ENCODE data around the gene IGDCC3. TPM values are rescaled to one million over a fixed set of nuclear protein-coding genes. Genes with fewer than 3 reads are reported as not detected.

The IGDCC3 gene
- polyA plus RNA-seq, 1 donor (not counting 4 experiments of a cell fraction or from before 2014, with no cell fraction given) = not detected

DNA sequence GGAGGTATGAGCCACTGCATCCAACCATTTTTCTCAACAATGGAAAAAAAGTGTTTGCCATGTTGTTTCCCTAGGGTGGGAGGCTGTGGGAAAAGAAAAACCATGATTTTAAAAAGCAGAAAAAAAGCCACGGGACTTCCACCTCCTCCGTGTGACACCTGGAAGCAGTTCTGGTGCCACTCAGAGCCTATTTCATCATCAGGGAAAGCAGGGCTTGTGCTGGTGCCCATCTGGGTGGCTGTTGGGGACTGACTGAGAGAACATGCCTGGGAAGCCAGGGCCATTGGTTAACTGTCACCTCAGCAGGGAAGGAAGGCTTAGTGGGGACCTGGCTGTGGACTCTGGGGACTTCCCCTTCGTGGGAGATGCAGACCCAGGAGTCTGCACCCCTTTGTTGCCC lies 66.0 kb downstream of the IGDCC3 start:
- Histone ChIP-seq H3K9ac (ENCODE audit: control insufficient read depth, extremely low read depth, insufficient read depth, low read length) (no peak overlapping the region), H3K9me1 (ENCODE audit: control insufficient read depth, extremely low read depth, insufficient read depth, low read length) (no peaks in the 10 kb centered on the region), H3K36me3 (ENCODE audit: control insufficient read depth in 2 of 2, extremely low read depth in 1 of 2, insufficient read depth in 2 of 2, low read length in 2 of 2) (no peaks in the 10 kb centered on the region), H3K9me3 (ENCODE audit: control insufficient read depth, low read depth, low read length) (no peaks in the 10 kb centered on the region), H3K27me3 (ENCODE audit: control insufficient read depth, extremely low read depth, insufficient read depth, low read length) (no peaks in the 10 kb centered on the region), H4K20me1 (ENCODE audit: control insufficient read depth, extremely low read depth, insufficient read depth, low read length) (no peaks in the 10 kb centered on the region), H2AFZ (ENCODE audit: control insufficient read depth, low read length) (no peak overlapping the region), H3K4me1 (ENCODE audit: control insufficient read depth, extremely low read depth, insufficient read depth, low read length) (peaks cover 6% of the 10 kb centered on the region), H3K27ac (ENCODE audit: control insufficient read depth, insufficient read depth, low read length) (no peak overlapping the region), H3K4me3 (ENCODE audit: control insufficient read depth in 2 of 3, extremely low read depth in 1 of 3, insufficient read depth in 2 of 3, low read depth in 1 of 3, low read length in 3 of 3) (no peak overlapping the region), H3K79me2 (ENCODE audit: control insufficient read depth, insufficient read depth, low read length) (no peaks in the 10 kb centered on the region), H3K4me2 (ENCODE audit: control insufficient read depth, extremely low read depth, insufficient read depth, low read depth, low read length) (no peak overlapping the region)
- DNase-seq (ENCODE audit: low read depth, low spot score) (no peak), FAIRE-seq (no peak)
- TF ChIP-seq EZH2 (IDR thresholded peaks at IDR 0.05; ENCODE audit: low read length) = no peak
- TF ChIP-seq, protein P1, sequence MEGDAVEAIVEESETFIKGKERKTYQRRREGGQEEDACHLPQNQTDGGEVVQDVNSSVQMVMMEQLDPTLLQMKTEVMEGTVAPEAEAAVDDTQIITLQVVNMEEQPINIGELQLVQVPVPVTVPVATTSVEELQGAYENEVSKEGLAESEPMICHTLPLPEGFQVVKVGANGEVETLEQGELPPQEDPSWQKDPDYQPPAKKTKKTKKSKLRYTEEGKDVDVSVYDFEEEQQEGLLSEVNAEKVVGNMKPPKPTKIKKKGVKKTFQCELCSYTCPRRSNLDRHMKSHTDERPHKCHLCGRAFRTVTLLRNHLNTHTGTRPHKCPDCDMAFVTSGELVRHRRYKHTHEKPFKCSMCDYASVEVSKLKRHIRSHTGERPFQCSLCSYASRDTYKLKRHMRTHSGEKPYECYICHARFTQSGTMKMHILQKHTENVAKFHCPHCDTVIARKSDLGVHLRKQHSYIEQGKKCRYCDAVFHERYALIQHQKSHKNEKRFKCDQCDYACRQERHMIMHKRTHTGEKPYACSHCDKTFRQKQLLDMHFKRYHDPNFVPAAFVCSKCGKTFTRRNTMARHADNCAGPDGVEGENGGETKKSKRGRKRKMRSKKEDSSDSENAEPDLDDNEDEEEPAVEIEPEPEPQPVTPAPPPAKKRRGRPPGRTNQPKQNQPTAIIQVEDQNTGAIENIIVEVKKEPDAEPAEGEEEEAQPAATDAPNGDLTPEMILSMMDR (optimal IDR thresholded peaks at IDR 0.05 in 1 of 3, IDR thresholded peaks at IDR 0.05 in 1 of 3, conservative IDR thresholded peaks at IDR 0.05 in 1 of 3; ENCODE audit: extremely low read depth in 1 of 3, insufficient read depth in 2 of 3, low read length in 3 of 3) = no peak
- dilution Hi-C loops (cut with MboI; ENCODE audit: extremely low pct_ligation_motif_present, low sequenced_read_pairs) = no loop called here

DNA sequence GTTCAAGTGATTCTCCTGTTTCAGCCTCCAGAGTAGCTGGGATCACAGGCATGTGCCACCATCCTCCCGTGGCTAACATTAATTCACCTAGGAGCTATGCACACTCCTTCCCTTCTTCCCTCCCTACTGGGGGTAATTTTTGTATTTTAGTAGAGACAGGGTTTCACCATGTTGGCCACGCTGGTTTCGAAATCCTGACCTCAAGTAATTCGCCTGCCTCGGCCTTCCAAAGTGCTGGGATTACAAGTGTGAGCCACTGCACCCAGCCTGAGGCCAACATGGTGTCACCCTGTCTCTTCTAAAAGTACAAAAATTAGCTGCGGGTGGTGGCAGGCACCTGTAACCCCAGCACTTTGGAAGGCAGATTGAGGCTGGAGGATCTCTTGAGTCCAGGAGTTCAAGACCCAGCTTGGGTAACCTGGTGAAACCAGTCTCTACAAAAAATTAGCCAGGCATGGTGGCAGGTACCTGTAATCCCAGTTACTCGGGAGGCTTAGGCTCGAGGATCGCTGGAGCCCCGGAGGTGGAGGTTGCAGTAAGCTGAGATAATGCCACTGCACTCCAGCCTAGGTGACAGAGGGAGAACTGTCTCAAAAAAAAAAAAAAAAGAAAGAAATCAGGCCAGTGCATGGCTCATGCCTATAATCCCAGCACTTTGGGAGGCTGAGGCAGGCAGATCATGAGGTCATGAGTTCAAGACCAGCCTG lies 67.2 kb downstream of the IGDCC3 start:
- Histone ChIP-seq H3K4me3 (ENCODE audit: control insufficient read depth in 2 of 3, extremely low read depth in 1 of 3, insufficient read depth in 2 of 3, low read depth in 1 of 3, low read length in 3 of 3) (no peak overlapping the region), H4K20me1 (ENCODE audit: control insufficient read depth, extremely low read depth, insufficient read depth, low read length) (no peaks in the 10 kb centered on the region), H3K9ac (ENCODE audit: control insufficient read depth, extremely low read depth, insufficient read depth, low read length) (no peak overlapping the region), H3K4me1 (ENCODE audit: control insufficient read depth, extremely low read depth, insufficient read depth, low read length) (peaks cover 6% of the 10 kb centered on the region), H3K9me3 (ENCODE audit: control insufficient read depth, low read depth, low read length) (no peaks in the 10 kb centered on the region), H2AFZ (ENCODE audit: control insufficient read depth, low read length) (no peak overlapping the region), H3K36me3 (ENCODE audit: control insufficient read depth in 2 of 2, extremely low read depth in 1 of 2, insufficient read depth in 2 of 2, low read length in 2 of 2) (no peaks in the 10 kb centered on the region), H3K4me2 (ENCODE audit: control insufficient read depth, extremely low read depth, insufficient read depth, low read depth, low read length) (no peak overlapping the region), H3K27ac (ENCODE audit: control insufficient read depth, insufficient read depth, low read length) (no peak overlapping the region), H3K9me1 (ENCODE audit: control insufficient read depth, extremely low read depth, insufficient read depth, low read length) (no peaks in the 10 kb centered on the region), H3K79me2 (ENCODE audit: control insufficient read depth, insufficient read depth, low read length) (no peaks in the 10 kb centered on the region), H3K27me3 (ENCODE audit: control insufficient read depth, extremely low read depth, insufficient read depth, low read length) (no peaks in the 10 kb centered on the region)
- no peak for DNase-seq (ENCODE audit: low read depth, low spot score)
- TF ChIP-seq, protein P1 (optimal IDR thresholded peaks at IDR 0.05 in 1 of 3, IDR thresholded peaks at IDR 0.05 in 1 of 3, conservative IDR thresholded peaks at IDR 0.05 in 1 of 3; ENCODE audit: extremely low read depth in 1 of 3, insufficient read depth in 2 of 3, low read length in 3 of 3) = no peak
- TF ChIP-seq EZH2 (IDR thresholded peaks at IDR 0.05; ENCODE audit: low read length) = no peak
- FAIRE-seq = no peak
- dilution Hi-C loops (cut with MboI; ENCODE audit: extremely low pct_ligation_motif_present, low sequenced_read_pairs) = no loop called here

All from keratinocyte (primary cell).